Thyroid gland (tissue), 4 donors: ENCODE measurements around the gene SNX27.
"Not testable (repeated sequence)": the region's sequence is repeated elsewhere in the genome, so short reads cannot be mapped to it uniquely, and the experiment has no call there.

Experiments used
- CTCF ChIP-seq, 6 experiments: fragments of 200-600 bp in 3 of 6; fragments of 450-650 bp in 3 of 6; sonication (generic) in 3 of 6; IDR thresholded peaks; one replicate each; pipeline ENCODE4 v1.5.1; 2016 to 2019; ENCODE audit warnings: antibody characterized with exemption in 6 of 6, mild to moderate bottlenecking in 2 of 6, inconsistent platforms in 1 of 6, moderate library complexity in 1 of 6
- POLR2A ChIP-seq, 2 donors: fragments of 450-650 bp; IDR thresholded peaks; one replicate each; pipeline ENCODE4 v1.6.1; 2017; ENCODE audit warnings: antibody characterized with exemption in 2 of 2, mild to moderate bottlenecking in 2 of 2, moderate library complexity in 1 of 2

- TF ChIP-seq CTCF, POLR2A (IDR thresholded peaks at IDR 0.05): not testable (repeated sequence)
Measured at GRCh38 chr1:151602550-151602949, 9.3 kb upstream of the SNX27 start.
